Spleen (tissue), 7 donors: ENCODE measurements around the gene TTC39B.

Experiments
- CTCF ChIP-seq, 11 experiments: fragments of 200-600 bp in 7 of 11; fragments of 450-650 bp in 4 of 11; sonication (generic) in 4 of 11; IDR thresholded peaks in 8 of 11; conservative IDR thresholded peaks in 3 of 11; 1 replicate in 7 of 11; 2 replicates in 4 of 11; pipeline versions ENCODE4 v1.4.0 to v1.8.0; 2016 to 2021; ENCODE audit warnings: antibody characterized with exemption in 11 of 11, inconsistent platforms in 4 of 11, mild to moderate bottlenecking in 1 of 11
- POLR2AphosphoS5 ChIP-seq, 3 donors: sonication (generic); formaldehyde crosslinking; IDR thresholded peaks; one replicate each; pipeline ENCODE4 v1.5.1; 2017; ENCODE audit warnings: antibody characterized with exemption in 3 of 3
- donor health status: DM: no; HTN: no; CAD: no; lungs with moderate emphysema.
- donor health status: DM: no; HTN: no; CAD: no.
- donor health status: DM: no; HTN: no; CAD: no.

DNA sequence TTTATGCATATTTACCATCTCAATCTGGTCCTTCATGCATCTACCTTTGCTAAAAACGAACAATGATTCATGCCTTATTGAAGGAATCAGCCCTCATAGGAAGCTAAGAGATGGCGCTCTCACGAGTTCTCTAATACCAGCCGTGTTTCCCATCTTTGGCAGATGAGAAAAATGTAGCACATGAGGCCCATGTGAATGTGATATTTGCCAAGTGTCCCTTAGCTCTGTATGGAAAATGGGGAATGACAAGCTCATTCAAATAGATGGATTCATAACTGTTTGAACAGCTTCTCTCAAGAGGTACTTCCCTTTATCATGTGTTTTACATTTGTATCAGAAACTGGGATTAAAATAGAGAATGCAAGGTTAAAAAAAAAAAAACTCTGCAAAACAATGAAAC, 66.1 kb downstream of the TTC39B start:
- no peak for TF ChIP-seq CTCF (IDR thresholded peaks at IDR 0.05 in 8 of 11, conservative IDR thresholded peaks at IDR 0.05 in 3 of 11)
- no peak for TF ChIP-seq POLR2AphosphoS5 (IDR thresholded peaks at IDR 0.05)
